Kidney (tissue), 14 donors: ENCODE data around the gene NAA11. TPM values are rescaled to one million over a fixed set of nuclear protein-coding genes. Genes with fewer than 3 reads are reported as not detected.
"Not testable (repeated sequence)": the region's sequence is repeated elsewhere in the genome, so short reads cannot be mapped to it uniquely, and the experiment has no call there.

Experiments
- DNase-seq, 5 donors: peaks; one replicate each; pipeline ENCODE4 v3.0.0-alpha.2; 2013 to 2020
- FAIRE-seq: peaks from 2 replicates; lab custom pipeline; 2012; peaks lifted over from hg19 to GRCh38; lab: Jason Lieb, UNC
- H3K27ac ChIP-seq, 2 donors: one replicate each; pipeline ENCODE4 v1.7.0; 2013; ENCODE audit warnings: low read depth in 2 of 2, low read length in 2 of 2, inconsistent platforms in 1 of 2
- H3K27me3 ChIP-seq: one replicate; pipeline ENCODE4 v1.7.1; 2013; ENCODE audit warnings: low read length, inconsistent platforms; ENCODE audit not compliant: control insufficient read depth, insufficient read depth
- H3K36me3 ChIP-seq, 3 donors: one replicate each; pipeline versions ENCODE4 v1.7.0 to v1.7.1; 2013; ENCODE audit warnings: low read length in 3 of 3, control low read depth in 1 of 3, inconsistent platforms in 1 of 3; ENCODE audit not compliant: insufficient read depth in 3 of 3, control insufficient read depth in 2 of 3
- H3K4me1 ChIP-seq, 3 donors: one replicate each; pipeline versions ENCODE4 v1.7.0 to v1.7.1; 2013; ENCODE audit warnings: low read length in 3 of 3, inconsistent platforms in 1 of 3, low read depth in 1 of 3; ENCODE audit not compliant: control insufficient read depth in 2 of 3, insufficient read depth in 2 of 3
- H3K4me3 ChIP-seq, 3 donors: one replicate each; pipeline versions ENCODE4 v1.7.0 to v1.8.1; 2013; ENCODE audit warnings: low read length in 3 of 3, control low read depth in 1 of 3, inconsistent platforms in 1 of 3
- H3K9ac ChIP-seq, 3 donors: one replicate each; pipeline versions ENCODE4 v1.7.0 to v1.7.1; 2013; ENCODE audit warnings: low read length in 3 of 3, control low read depth in 1 of 3, inconsistent platforms in 1 of 3
- H3K9me3 ChIP-seq, 3 donors: one replicate each; pipeline versions ENCODE4 v1.7.0 to v1.7.1; 2013; ENCODE audit warnings: low read length in 3 of 3, control low read depth in 1 of 3, inconsistent platforms in 1 of 3; ENCODE audit not compliant: control insufficient read depth in 2 of 3, insufficient read depth in 1 of 3
- intact Hi-C: fragments of 100-400 bp; cut with DNase I; formaldehyde crosslinking; loops from one replicate; pipeline ENCODE4 v1.11.1; 2022
- polyA plus RNA-seq: library from polyadenylated mRNA; stranded (reverse); fragments of 350-450 nt; fragmentation: Illumina TruSeq; extraction: RNeasy Lipid Tissue Mini Kit (QIAGEN cat#74804); gene quantifications from one replicate; pipeline ENCODE4 v1.2.3, GENCODE V29; 2014; ENCODE audit warnings: low read depth, low replicate concordance; ENCODE audit not compliant: insufficient read depth
- total RNA-seq: library from RNA; stranded (reverse); fragmentation: NEBNext Ultra II Directional; extraction: Animal tissue kit (Norgen Biotek cat#: 25700); gene quantifications from one replicate; pipeline ENCODE4 v1.2.1, GENCODE V29; 2021
- TF ChIP-seq, protein P1 (sequence below): IDR thresholded peaks from 3 replicates; pipeline ENCODE4 v1.5.1; 2012; ENCODE audit warnings: mild to moderate bottlenecking, moderate library complexity, borderline replicate concordance; ENCODE audit not compliant: insufficient read depth; ENCODE audit errors: extremely low read depth
- donor health status: control.
- donor health status: control.
- donor health status: control.
- donor health status: control.
- donor health status: control.
- donor health status: DM: yes; HTN: yes; CAD: no.
- donor health status: Normal renal cell carcinoma (clear cell type).

The NAA11 gene
- total and polyA plus RNA-seq, 2 donors from 2014 or later = not detected

DNA sequence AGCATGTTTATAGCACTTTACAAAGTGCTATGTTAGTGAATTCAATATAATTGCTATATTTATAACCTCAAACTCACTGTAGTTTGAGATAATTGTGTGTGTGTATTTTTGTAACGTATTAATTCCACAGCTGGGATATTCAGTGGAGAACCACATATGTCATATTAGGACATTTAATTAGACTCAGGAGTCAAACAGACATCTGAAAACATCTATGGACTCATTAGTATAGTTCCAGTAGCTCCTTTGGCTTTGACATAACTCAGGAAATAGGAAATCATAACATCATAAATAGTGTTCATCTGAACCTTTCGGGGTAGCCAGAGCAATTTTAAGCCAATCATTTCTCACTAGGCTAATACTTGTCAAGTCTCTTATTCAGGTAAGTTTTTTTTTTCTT is 38.8 kb downstream of the NAA11 start:
- intact Hi-C loops = no loop called here
- no peak for DNase-seq
- no peaks in the 10 kb centered on the region for H3K36me3 ChIP-seq
- H3K27ac ChIP-seq = no peak overlapping the region
- H3K4me3 ChIP-seq = no peak overlapping the region
- TF ChIP-seq, protein P1, sequence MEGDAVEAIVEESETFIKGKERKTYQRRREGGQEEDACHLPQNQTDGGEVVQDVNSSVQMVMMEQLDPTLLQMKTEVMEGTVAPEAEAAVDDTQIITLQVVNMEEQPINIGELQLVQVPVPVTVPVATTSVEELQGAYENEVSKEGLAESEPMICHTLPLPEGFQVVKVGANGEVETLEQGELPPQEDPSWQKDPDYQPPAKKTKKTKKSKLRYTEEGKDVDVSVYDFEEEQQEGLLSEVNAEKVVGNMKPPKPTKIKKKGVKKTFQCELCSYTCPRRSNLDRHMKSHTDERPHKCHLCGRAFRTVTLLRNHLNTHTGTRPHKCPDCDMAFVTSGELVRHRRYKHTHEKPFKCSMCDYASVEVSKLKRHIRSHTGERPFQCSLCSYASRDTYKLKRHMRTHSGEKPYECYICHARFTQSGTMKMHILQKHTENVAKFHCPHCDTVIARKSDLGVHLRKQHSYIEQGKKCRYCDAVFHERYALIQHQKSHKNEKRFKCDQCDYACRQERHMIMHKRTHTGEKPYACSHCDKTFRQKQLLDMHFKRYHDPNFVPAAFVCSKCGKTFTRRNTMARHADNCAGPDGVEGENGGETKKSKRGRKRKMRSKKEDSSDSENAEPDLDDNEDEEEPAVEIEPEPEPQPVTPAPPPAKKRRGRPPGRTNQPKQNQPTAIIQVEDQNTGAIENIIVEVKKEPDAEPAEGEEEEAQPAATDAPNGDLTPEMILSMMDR = no peak
- peaks cover 0 to 2% (median 0%) of the 10 kb centered on the region in 3 donors for H3K4me1 ChIP-seq
- no peaks in the 10 kb centered on the region for H3K9me3 ChIP-seq
- no peak overlapping the region for H3K9ac ChIP-seq
- FAIRE-seq = no peak
- no peaks in the 10 kb centered on the region for H3K27me3 ChIP-seq

DNA sequence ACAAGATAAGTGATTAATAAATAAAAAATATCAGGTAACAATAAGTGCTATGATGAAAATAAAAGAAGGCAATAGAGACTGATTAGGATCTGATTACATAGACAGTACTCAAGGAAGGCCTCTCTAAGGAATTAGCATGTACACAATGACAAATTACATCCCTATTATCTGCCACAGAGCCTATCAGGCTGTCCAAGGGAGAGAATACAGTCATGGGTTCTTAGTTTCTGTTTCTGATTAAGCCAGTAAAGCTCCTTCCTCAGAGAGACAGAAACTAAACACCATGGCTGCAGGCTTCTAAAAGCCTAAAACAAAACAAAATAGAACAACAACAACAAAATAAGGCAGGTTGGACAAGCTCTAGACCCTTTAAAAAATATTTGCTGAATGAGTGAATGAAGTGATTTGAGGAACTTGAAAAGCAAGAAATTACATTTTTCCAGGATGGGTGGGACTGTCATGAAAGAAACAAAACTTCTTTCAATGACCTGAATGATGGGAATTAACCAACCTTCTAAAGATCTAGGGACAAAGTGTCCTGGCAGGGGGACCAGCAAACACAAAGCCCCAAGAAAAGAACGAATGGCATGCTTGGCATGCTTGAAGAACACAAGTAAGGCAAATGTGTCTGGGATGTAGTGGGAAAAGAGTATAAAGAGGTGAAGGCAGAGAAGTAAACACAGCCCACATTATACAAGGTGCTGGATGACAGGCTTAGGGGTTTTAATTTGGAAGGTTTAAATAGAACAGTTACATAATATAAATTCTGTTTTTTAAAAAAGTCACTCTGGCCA is 44.1 kb downstream of the NAA11 start:
- FAIRE-seq (no peak), DNase-seq (no peak)
- Histone ChIP-seq H3K27me3 (no peaks in the 10 kb centered on the region), H3K36me3 (no peaks in the 10 kb centered on the region), H3K9me3 (no peaks in the 10 kb centered on the region), H3K27ac (no peak overlapping the region), H3K9ac (no peak overlapping the region), H3K4me1 (peaks cover 0 to 2% (median 0%) of the 10 kb centered on the region in 3 donors), H3K4me3 (no peak overlapping the region)
- TF ChIP-seq, protein P1 = no peak
- intact Hi-C loops = no loop called here

DNA sequence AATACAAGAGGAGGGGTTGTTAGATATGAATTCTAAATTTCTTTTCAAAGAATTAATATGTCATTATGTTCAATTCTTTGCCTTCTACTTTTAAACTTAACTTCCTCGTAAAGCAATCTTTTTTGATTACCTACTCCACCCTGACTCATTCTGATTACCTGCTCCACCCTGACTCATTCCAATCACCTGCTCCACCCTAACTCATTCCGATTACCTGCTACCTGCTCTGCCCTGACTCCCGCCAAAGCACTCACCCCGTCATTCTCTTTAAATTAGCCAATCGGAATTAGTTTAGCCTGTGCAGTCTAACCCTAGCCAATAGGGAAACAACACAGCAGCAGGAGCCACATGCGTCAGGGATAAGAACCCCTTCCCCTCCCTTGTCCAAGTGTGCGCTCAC is 48.4 kb downstream of the NAA11 start:
- H3K27me3 ChIP-seq, H3K4me1 ChIP-seq, H3K27ac ChIP-seq, DNase-seq, intact Hi-C loops, FAIRE-seq, H3K4me3 ChIP-seq, H3K9me3 ChIP-seq, H3K9ac ChIP-seq, H3K36me3 ChIP-seq: not testable (repeated sequence)

DNA sequence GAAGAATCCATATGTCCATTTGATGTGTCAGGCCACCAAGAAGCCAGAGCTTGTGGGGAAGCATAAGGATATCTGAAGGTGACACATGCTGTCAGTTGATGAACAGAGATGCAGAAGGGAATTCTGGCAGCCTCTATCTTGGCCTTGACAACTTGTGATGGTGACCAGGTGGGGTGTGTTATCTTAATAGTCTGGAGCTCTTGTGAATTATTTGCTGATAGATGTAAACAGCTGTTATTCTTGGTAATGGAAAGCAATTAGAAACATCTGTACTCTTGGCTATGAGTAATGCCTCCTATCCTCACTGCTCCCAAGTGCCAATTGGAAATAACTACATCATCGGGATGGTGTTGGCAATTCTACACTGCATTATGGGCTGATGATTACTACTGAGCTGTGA is 51.9 kb downstream of the NAA11 start:
- Histone ChIP-seq H3K27ac (no peak overlapping the region), H3K9me3 (no peaks in the 10 kb centered on the region), H3K9ac (no peak overlapping the region), H3K27me3 (no peaks in the 10 kb centered on the region), H3K4me1 (no peaks in the 10 kb centered on the region), H3K4me3 (no peak overlapping the region), H3K36me3 (no peaks in the 10 kb centered on the region)
- TF ChIP-seq, protein P1 = no peak
- intact Hi-C loops = no loop called here
- peak in 2 of 5 donors; percentile 39 to 69 for DNase-seq
- no peak for FAIRE-seq
